Brain microvascular endothelial cell (primary cell): ENCODE data around the gene SLC39A13.

Experiments used
- DNase-seq: peaks from one replicate; pipeline ENCODE4 v3.0.0-alpha.2; 2020
- H3K27ac ChIP-seq: fragments of 250-450 bp; sonication (Bioruptor Pico); 2 replicates; pipeline ENCODE4 v1.5.1; 2020; ENCODE audit warnings: mild to moderate bottlenecking, moderate library complexity
- H3K27me3 ChIP-seq: fragments of 250-450 bp; sonication (Bioruptor Pico); replicated peaks from 2 replicates; pipeline ENCODE4 v1.5.1; 2020; ENCODE audit warnings: mild to moderate bottlenecking
- H3K36me3 ChIP-seq: fragments of 250-450 bp; sonication (Bioruptor Pico); replicated peaks from 2 replicates; pipeline ENCODE4 v1.5.1; 2020; ENCODE audit warnings: mild to moderate bottlenecking
- H3K4me3 ChIP-seq: 2 replicates; pipeline ENCODE4 v1.5.1; 2011; ENCODE audit warnings: low read depth, mild to moderate bottlenecking, control low read depth, low read length, moderate library complexity
- CTCF ChIP-seq: IDR thresholded peaks from 2 replicates; pipeline ENCODE4 v1.5.1; 2011; ENCODE audit warnings: low read depth, mild to moderate bottlenecking, moderate library complexity, low read length, control low read depth, inconsistent platforms; ENCODE audit errors: missing control alignments
- in situ Hi-C: cut with HindIII; loops from 2 replicates; pipeline ENCODE4 v1.10.0; 2017; ENCODE audit warnings: low sequenced_read_pairs, low pct_ligation_motif_present

Gene SLC39A13

GRCh38 chr11:47378836-47379170, 29.6 kb upstream of the SLC39A13 start:
- TF ChIP-seq CTCF = no peak
- DNase-seq = no peak
- no peaks in the 10 kb centered on the region for H3K27me3 ChIP-seq
- in situ Hi-C loops = no loop called here
- H3K4me3 ChIP-seq = no peak overlapping the region
- no peak overlapping the region for H3K27ac ChIP-seq
- no peaks in the 10 kb centered on the region for H3K36me3 ChIP-seq

- DNase-seq = no peak
- H3K36me3 ChIP-seq = no peaks in the 10 kb centered on the region
- H3K27me3 ChIP-seq = no peaks in the 10 kb centered on the region
- no peak overlapping the region for H3K4me3 ChIP-seq
- no peak for TF ChIP-seq CTCF
- no peak overlapping the region for H3K27ac ChIP-seq
- in situ Hi-C loops = no loop called here
These were observed 29.1 kb upstream of the SLC39A13 start for GRCh38 chr11:47379317-47379716.

GRCh38 chr11:47380078-47380477, 28.3 kb upstream of the SLC39A13 start:
- Histone ChIP-seq H3K36me3 (no peaks in the 10 kb centered on the region), H3K4me3 (no peak overlapping the region), H3K27ac (no peak overlapping the region), H3K27me3 (no peaks in the 10 kb centered on the region)
- DNase-seq = no peak
- in situ Hi-C loops = no loop called here
- TF ChIP-seq CTCF = no peak

GRCh38 chr11:47383071-47383470, 25.3 kb upstream of the SLC39A13 start:
- in situ Hi-C loops = no loop called here
- H3K4me3 ChIP-seq = no peak overlapping the region
- no peaks in the 10 kb centered on the region for H3K36me3 ChIP-seq
- no peaks in the 10 kb centered on the region for H3K27me3 ChIP-seq
- DNase-seq = no peak
- TF ChIP-seq CTCF = no peak
- no peak overlapping the region for H3K27ac ChIP-seq

- Histone ChIP-seq H3K4me3 (no peak overlapping the region), H3K27ac (no peak overlapping the region), H3K27me3 (no peaks in the 10 kb centered on the region), H3K36me3 (no peaks in the 10 kb centered on the region)
- no peak for DNase-seq
- in situ Hi-C loops = no loop called here
- TF ChIP-seq CTCF = no peak
These were observed 23.9 kb upstream of the SLC39A13 start for GRCh38 chr11:47384498-47384897.

GRCh38 chr11:47387944-47388696, 20.3 kb upstream of the SLC39A13 start:
- in situ Hi-C loops = no loop called here

More at GRCh38 chr11:47387944-47388696, 20.3 kb upstream of the SLC39A13 start:
- Histone ChIP-seq H3K27ac (no peak overlapping the region), H3K4me3 (no peak overlapping the region), H3K27me3 (no peaks in the 10 kb centered on the region), H3K36me3 (no peaks in the 10 kb centered on the region)
- no peak for TF ChIP-seq CTCF
- no peak for DNase-seq
